HG03060 (cell line): ENCODE data around the gene FAM171A2.
"Not testable (repeated sequence)": the region's sequence is repeated elsewhere in the genome, so short reads cannot be mapped to it uniquely, and the experiment has no call there.

ENCODE experiments used
- ATAC-seq: cut with Tn5 transposase; IDR thresholded peaks from one replicate; pipeline ENCODE4 v1.9.1; 2021; ENCODE audit warnings: low read depth, moderate number of reproducible peaks; ENCODE audit not compliant: unreplicated experiment

Gene FAM171A2

DNA sequence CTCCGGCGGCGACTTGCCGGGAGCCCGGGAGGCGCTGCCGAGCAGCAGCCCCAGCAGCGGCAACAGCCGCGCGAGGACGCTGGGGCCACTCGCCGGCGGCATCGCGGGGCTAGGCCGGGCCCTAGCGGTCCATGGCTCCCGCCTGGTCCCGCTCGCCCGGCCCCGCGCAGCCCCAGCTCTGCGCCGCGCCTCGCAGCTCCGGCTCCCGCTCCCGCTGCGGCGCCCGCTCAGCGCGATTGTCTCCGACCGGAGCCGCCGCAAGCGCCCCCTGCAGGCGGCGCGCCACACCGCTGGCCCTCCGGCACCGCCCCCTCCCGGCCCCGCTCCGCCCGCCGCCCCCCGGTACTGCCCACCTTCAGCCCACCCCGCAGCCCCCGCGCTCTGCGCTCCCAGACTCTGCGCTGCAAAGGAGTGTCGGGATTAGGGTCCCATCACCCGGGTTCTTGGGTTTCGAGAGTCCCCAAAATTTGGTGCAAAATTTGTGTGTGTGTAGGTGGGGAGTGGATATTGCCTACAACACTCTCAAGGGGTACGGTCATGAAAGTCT lies at the start of gene FAM171A2:
Gene FAM171A2 (minus strand): TSS at position 241 of the 547 bp plus-strand sequence. CDS start 139 bp downstream, at position 102.
- ATAC-seq: no peak

DNA sequence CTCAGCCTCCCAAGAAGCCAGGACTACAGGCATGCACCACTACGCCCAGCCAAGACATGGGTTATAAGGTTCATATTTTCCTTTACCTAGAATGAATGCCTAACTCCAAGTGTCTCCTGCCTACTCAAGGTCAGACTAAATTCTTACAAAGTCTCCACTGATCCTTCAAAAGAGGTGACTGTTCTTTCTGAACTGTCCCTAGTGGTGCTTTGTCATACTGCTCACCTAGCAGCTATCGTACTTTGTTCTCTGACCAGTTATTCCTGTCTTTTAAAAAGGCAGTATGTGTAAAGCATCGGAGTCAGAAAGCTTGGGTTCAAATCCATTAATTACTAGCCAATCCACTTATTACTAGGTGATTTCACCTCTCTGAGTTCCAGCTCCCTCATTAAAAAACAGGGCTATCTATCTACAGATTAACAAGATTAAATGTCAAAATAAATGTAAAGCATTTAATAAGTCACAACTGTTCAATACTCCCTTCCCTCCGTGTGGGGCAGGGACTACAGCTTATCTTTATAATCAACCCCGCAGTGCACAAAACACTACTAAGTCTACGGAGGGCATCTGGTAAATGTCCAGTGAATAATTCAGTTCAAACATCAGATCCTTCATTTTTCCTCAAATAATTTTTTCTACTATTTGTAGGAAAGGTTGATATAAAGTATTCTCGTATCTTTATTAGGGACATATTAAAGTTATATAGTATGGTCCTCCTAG lies 45.8 kb upstream of the FAM171A2 start:
- no peak for ATAC-seq

DNA sequence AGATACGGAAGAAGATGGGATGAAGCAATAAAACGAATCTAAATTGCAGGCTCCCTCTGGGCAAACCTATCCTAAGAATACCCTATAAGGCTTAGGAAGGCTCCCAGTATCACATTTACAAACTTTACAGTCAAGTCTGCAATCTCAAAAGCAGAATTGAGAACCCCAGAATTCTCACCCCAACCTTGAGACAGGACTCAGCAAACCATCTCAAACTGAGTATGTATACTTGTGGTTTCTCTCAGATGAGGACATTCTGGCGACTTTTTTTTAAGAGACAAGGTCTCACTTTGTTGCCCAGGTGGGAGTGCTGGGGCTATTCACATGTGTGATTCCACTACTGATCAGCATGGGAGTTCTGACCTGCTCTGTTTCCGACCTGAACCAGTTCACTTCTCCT lies 45.1 kb upstream of the FAM171A2 start:
- no peak for ATAC-seq

DNA sequence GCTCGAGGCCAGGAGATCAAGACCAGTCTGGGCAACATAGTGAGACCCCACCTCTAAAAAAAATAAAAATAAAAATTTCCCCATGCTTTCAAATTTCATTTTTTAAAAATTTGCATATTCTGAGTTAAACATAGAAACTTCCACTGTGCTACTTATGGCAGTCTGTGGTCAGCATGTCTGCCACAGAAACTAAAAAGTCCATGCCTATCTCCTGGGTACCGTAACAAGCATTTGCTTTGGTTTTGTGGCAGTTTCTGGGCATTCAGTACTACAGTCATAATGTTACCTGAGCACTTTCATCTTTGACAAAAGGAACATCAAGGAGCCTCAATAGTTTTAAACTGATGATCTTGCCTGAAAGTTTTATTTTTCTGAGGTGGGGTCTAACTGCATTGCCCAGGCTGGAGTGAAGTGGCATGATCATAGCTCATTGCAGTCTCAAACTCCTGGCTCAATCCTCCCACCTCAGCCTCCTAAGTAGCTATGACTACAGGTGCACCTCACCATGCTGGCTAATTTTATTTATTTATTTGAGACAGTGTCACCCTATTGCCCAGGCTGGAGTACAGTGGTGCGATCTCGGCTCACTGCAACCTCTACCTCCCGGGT lies 39.0 kb upstream of the FAM171A2 start:
- ATAC-seq: peak; percentile 60

- no peak for ATAC-seq
These were observed 36.7 kb upstream of the FAM171A2 start for GRCh38 chr17:44400226-44400847.

GRCh38 chr17:44398692-44399691 lies 35.3 kb upstream of the FAM171A2 start:
- no peak for ATAC-seq

GRCh38 chr17:44397479-44398440 lies 34.1 kb upstream of the FAM171A2 start:
- no peak for ATAC-seq

- no peak for ATAC-seq
These were observed 33.3 kb upstream of the FAM171A2 start for GRCh38 chr17:44396946-44397345.

GRCh38 chr17:44394833-44395232 lies 31.2 kb upstream of the FAM171A2 start:
- no peak for ATAC-seq

GRCh38 chr17:44394112-44394511 lies 30.5 kb upstream of the FAM171A2 start:
- not testable (repeated sequence) for ATAC-seq

- no peak for ATAC-seq
These were observed 26.7 kb upstream of the FAM171A2 start for GRCh38 chr17:44390250-44390870.

GRCh38 chr17:44389723-44390202 lies 26.1 kb upstream of the FAM171A2 start:
- no peak for ATAC-seq

DNA sequence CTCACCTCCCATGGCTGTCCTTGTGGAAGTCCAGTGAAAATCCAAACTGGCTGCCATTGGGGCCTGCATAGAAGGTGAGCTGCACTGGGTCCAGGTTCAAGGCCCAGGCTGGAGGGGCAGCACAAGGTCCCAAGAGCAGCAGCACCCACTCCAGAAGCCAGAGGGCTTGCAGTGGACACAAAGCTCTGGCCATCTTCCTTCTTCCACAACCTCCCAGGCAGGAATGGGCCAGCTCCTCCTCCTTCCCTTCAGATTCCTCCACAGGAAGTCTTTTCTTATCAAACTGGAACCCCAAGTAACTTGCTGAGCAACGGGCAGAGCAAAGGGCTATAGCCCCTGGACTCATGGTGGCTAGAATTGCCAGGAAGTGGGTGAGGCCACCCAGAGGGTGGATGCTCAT lies 25.6 kb upstream of the FAM171A2 start, which contains the start of gene ITGA2B:
Gene ITGA2B (minus strand): TSS at position 369 of the 400 bp plus-strand sequence. CDS start 176 bp downstream, at position 193.
- ATAC-seq: no peak

DNA sequence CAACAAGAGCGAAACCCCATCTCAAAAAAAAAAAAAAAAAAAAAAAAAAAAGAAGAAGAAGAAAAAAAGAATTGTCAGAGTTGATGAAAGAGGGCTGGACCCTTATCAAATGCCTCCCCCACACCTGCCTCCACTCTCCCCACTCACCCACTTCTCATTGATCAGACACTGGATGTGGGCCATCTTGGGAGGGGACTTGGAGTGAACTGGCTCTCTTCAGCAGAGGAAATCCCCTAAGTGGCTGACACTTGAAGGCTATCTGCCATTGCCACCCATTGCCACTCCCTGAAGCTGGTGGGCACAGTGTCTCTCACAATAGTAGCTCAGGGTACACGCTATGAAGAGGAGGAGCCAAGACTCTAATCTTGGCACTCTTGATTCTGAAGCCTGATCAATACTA lies 24.2 kb upstream of the FAM171A2 start:
- ATAC-seq: no peak

GRCh38 chr17:44386182-44386525 lies 22.5 kb upstream of the FAM171A2 start:
- no peak for ATAC-seq

GRCh38 chr17:44385287-44386181 lies 21.9 kb upstream of the FAM171A2 start:
- no peak for ATAC-seq

- no peak for ATAC-seq
These were observed 21.2 kb upstream of the FAM171A2 start for GRCh38 chr17:44384823-44385286.
